Endothelial cell of hepatic sinusoid (primary cell): ENCODE data around the gene ACD.

Experiments used
- in situ Hi-C: cut with HindIII; loops from 2 replicates; pipeline ENCODE4 v1.10.0; 2017; ENCODE audit warnings: low sequenced_read_pairs

The ACD gene

DNA sequence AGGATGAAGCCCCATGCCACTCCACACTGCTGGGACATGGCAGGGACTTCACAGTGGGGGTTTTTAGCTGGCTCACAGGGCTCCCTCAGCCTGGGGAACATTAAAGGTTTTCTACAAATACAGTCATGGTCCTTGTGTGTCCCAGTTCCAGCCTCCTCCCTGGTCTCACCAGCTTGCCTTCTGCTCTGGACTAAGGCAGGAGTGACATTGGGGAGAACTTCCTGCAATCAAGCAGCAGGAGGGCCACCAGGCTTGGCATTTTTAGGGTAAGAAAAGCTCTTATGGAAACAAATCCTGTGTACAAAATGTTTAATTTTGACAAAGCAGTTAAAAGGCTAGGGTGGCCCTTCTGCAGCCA, 2.6 kb upstream of the ACD start:
- in situ Hi-C loops = no loop called here

GRCh38 chr16:67661886-67662652, 2.0 kb upstream of the ACD start:
- in situ Hi-C loops = no loop called here

GRCh38 chr16:67661101-67661761, 1.2 kb upstream of the ACD start:
- in situ Hi-C loops = no loop called here

DNA sequence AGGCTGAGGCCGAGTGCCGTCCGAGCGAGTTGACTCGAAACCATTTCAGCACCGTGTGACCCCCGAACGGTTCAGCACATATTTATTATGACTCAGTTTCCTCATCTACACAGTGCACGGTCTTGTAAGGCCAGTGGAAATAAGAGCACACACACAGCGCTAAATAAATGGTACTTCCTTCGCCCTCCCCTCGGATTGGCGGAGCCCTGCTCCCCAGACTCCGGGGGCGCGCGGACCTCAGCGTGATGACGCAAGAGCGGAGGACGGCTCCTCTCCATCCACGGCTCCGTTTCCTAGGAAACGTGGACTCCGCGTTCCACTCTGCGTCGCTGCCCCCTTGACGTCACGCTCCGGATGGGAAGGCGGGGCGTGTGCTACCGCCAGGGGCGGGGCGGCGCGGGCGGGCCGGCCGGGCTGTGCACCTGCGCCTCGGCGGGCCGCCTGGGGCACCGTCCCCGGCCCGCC, 536 bp upstream of the ACD start, which contains the start of gene PARD6A:
Gene PARD6A (plus strand): TSS at position 397 of the 465 bp plus-strand sequence. CDS start 79 bp downstream, outside the sequence.
- in situ Hi-C loops = no loop called here

DNA sequence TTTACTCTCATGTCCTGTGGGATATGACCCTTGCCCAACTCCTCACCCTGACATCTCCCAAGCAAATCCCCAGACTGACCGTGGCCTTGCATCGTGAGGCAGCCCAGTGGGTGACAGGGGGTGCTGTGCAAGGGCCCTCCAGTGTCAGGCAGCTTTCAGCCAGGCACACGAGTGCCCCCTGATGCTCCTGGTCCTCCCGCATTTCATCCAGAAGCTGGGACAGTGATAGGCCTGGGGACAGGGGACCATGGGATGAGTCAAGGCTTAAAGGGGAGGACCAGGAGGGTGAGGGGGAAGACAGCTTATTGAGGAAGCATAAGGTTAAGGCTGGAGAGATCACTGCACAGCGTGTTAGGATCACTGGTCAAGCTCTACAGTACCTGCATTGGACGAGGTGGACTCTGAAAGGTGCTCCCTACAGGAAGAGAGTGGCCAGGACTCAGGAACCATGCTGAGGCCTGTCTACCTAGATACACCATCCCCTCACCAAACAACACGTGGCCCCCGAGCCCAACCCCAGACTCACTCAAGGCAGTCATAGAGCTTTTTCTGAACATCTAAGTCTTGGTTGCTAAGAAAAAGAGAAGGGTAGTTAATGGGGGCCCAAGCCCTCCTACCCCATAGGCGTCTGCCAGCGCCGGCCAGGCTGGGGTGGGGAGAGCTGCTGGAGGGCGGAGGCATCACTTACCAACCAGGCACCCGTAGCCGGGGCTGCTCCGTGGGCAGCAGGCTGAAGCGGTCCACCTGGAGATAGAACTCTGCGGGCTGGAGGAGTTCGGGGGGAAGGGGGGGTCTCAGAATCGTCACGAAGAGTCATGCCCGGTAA, 998 bp downstream of the ACD start:
- in situ Hi-C loops = no loop called here

GRCh38 chr16:67657751-67658518, 2.1 kb downstream of the ACD start:
- in situ Hi-C loops = no loop called here

DNA sequence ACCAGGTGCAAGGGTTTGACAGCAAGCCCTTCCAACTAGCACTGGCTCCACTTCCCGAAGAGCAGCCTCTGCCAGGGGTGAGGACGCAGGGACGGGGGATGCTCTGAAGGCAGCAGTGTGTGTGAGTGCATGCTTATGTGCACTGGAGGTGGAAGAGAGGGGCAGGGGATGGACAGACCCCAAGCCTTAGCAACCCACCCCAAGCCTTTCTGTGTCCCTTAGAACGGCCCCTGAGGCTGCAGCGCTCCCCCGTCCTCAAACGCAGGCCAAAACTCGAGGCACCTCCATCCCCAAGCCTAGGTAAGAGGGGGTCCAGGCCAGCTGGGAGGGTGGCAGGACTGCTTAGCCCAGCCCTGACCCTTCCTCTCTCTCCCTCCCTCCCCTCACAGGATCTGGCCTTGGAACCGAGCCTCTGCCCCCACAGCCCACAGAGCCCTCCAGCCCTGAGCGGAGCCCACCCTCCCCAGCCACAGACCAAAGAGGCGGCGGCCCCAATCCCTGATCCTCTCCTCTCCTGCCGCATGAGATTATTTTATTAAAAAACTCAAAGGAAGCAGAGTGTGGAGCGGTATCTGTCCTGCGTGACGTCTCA, 2.9 kb downstream of the ACD start:
- in situ Hi-C loops = no loop called here

DNA sequence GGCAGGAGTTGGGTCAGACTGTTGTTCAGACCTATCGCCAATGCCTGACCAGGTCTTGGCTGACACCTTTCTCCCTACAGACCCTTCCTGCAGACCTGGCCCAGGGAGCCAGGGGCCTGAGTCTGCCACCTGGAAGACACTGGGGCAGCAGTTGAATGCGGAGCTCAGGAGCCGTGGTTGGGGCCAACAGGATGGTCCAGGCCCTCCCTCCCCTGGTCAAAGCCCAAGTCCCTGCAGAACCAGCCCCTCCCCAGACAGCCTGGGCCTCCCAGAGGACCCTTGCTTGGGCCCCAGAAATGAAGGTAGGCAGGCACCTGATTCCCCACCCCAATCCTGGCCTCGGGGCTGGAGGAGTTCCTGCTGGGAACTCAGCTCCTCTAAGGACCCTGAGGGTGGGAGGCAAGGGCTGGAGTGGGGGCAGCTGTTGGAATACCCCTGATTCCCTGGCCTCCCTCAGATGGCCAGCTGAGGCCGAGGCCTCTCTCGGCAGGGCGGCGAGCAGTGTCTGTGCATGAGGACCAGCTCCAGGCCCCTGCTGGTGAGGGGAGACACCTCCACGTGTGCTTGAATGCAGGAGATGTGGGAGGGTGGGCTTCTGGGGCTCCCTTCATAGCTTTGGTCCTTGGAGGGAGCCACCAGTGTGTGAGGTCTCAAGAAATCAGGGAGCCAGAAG, 3.6 kb downstream of the ACD start:
- in situ Hi-C loops = no loop called here

- in situ Hi-C loops = no loop called here
Observed at GRCh38 chr16:67655363-67655762, 4.7 kb downstream of the ACD start.

DNA sequence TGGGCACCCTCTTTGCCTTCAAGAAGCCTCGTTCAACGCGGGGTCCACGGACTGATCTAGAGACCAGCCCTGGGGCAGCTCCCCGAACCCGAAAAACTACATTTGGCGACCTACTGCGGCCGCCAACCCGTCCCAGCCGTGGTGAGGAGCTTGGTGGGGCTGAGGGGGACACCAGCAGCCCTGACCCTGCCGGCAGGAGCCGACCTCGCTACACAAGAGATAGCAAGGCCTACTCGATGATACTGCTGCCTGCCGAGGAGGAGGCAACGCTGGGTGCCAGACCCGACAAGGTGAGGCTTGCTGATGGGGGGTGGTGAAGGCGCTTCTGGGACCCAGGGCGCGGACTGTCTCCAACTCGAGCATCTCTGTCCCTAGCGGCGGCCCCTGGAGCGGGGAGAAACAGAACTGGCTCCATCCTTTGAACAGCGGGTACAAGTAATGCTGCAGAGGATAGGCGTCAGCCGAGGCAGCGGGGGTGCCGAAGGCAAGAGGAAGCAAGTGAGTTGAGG, 5.6 kb downstream of the ACD start:
- in situ Hi-C loops = no loop called here

- in situ Hi-C loops = no loop called here
Observed at GRCh38 chr16:67653789-67654402, 6.2 kb downstream of the ACD start.

DNA sequence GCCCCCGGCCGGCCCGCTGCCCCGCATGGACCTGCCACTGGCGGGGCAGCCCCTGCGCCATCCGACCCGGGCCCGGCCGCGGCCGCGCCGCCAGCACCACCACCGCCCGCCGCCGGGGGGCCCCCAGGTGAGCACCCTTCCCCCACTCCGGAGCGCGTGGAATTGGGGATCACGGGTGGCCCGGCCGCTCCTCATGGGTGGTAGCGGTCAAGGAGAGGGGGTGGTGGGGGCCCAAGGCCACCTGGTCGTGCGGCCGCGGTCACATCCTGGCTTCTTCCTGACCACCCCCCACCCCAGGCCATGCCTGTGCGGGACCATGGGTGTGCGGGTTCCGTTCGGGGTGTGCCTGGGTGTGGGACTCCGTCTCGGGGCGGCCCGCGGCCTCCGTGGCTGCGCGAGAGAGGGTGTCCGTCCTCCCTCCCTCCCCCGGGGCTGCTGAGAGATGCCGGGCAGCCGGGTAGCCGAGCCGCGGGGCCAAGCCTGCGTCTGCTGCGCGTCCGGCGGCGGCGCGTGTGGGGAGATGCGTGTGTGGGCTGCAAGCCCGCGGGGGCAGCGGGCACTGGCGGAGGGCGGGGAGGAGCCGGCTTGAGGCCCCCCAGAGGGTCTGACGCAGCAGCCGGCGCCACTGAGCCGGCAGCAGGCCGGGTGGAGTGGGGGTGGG, 6.8 kb downstream of the ACD start:
- in situ Hi-C loops = no loop called here

DNA sequence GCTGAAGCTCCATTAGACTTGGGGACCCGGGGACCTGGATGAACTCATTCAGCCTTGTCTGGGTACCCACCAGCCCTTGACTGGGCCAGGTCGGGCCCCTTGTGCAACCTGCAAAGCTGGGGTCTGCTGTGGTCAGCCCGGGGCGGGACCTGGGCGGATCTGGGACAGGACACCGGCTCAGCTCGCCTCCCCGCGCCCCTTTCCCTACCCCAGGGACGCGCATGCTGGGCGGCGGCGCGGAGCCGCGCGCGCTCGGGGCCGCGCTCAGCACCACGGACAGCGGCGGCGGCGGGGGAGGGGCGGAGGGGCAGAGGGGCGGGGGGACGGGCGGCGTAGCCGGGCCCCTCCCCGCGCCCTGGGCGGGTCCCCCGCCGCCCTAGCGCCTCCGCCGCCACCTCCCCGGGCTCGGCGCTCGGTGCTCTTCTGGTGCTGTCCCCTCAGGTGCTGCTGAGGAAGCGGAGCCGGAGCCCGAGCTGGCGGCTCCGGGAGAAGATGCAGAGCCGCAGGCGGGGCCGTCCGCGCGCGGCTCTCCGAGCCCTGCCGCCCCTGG, 7.4 kb downstream of the ACD start:
- in situ Hi-C loops = no loop called here

- in situ Hi-C loops = no loop called here
Observed at GRCh38 chr16:67651847-67652246, 8.2 kb downstream of the ACD start.

GRCh38 chr16:67651039-67651438, 9.0 kb downstream of the ACD start:
- in situ Hi-C loops = no loop called here

DNA sequence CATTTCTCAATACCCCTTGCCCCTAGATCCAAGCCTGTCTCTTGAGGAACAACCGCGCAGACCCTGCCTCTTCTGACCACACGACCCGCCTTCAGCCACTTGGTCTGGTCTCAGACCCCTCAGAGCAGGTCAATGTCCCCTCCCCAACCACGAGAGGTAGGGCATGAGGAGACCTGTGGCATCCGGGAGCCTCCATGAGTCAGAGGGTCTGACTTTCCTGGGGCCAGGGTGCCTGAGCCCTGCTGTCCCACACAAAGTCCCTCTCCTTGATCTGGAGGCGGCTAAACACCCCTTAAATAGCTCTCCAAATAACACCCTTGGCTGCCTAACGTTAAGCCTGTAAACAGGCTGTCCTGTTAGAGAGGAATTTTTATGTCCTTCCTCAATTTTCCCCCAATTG, 10.0 kb downstream of the ACD start:
- in situ Hi-C loops = no loop called here

- in situ Hi-C loops = no loop called here
Observed at GRCh38 chr16:67649494-67649931, 10.5 kb downstream of the ACD start.

GRCh38 chr16:67648764-67649407, 11.2 kb downstream of the ACD start:
- in situ Hi-C loops = no loop called here
